OCI-LY3 (cell line): ENCODE measurements around the gene TFR2.

Experiments used
- CTCF ChIP-seq: fragments of 200-600, 300-600 bp; sonication (generic); IDR thresholded peaks from 2 replicates; pipeline ENCODE4 v1.5.1; 2014; ENCODE audit warnings: antibody characterized with exemption, low read length, low read depth
- EZH2phosphoT487 ChIP-seq: fragments of 200-600 bp; shearing (Covaris generic); IDR thresholded peaks from 2 replicates; pipeline ENCODE4 v1.6.1; 2018; ENCODE audit warnings: antibody characterized with exemption, mixed run types, low read depth

DNA sequence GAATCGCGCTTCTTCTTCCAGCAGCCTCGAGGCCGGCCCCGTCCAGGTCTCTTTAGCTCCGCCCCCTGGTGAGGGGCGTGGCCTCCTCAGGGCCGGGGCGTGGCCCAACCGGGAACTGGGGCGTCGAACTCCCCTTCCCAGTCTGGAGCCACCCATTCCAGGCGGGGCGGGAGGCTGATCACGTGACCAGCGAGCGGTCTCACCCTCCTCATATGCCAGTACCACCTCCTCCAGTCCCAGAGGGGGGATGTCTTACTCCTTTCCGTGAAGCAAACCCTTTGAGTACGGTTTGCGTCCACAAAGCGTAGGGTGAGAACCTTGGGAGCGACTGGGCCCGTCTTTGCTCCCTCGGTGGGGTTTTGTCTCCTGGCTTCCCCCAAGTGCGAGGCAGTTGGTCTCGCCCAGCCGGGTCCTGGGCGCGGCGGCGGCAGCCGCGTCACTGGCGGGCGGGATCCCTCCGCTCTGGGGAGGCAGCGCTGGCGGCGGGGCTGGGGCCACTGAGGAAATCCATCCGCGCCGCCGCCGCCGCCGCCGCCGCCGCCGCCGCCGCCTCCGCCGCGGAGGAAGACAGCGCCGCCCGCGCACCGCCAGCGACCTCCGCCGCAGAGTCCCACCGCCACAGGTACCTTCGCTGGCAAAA lies 32.1 kb upstream of the TFR2 start, which contains the start of gene GNB2:
- TF ChIP-seq CTCF (no peak), EZH2phosphoT487 (no peak)
